Measurements from ENCODE around the gene SETX.

Gene SETX

DNA sequence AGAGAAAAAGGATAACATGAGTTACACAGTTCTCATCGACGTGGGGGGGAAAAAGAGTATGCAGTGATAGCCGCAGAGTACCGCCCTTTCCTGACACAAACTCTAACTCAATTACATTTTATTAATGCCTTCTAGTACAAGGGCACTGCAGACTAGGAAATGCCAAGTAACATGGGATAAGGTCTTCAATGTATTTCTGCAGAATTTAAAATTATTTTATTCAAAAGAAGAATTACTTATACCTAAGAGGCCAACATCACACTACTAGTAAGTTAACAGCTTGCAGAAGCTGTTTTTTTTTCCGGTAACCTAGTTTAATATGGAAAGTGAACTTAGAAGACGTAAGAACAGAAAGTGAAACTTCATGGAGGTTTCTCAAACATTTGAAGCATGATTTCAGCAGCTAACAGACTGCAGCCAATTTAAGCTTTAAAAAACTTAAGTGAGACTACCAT, 3.9 kb downstream of the SETX start:
- no peak for DNase-seq

GRCh38 chr9:132348676-132349075, 6.1 kb downstream of the SETX start:
- no peak for DNase-seq

DNA sequence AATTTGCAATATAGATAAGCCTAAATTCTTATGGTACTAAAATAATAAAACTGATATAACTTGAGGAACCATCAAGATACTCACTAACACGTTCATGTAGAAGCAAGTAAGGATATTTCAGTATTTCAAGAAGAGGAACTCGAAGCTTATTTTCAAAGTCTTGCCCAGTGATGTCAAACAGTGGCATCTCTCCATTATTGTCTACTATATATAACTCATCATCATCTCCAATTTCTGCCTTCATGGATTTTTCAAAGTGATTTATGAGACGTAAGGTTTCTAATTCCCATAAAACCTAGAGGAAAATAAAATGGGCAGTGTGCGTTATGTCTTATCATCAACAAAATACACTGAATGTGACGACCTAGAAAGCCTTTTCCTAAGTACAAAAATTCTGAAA, 8.6 kb downstream of the SETX start:
- no peak for DNase-seq

- no peak for DNase-seq
Observed at GRCh38 chr9:132341177-132341840, 13.5 kb downstream of the SETX start.

DNA sequence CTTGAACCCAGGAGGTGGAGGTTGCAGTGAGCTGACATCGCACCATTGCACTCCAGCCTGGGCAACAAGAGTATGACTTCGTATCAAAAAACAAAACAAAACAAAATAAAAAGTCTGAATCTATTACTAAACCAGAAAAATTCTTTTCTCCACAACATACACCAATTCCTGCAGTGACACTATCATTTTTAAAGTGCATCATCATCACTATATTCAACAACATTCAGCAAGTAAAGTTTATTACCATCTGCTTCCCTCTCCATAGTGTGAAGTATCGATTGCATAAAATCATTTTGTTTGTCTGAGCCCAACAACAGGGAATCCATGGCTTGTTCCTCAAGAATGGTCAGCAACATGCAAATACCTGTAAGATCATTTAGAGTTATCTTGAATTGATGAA, 20.4 kb downstream of the SETX start:
- DNase-seq: no peak

DNA sequence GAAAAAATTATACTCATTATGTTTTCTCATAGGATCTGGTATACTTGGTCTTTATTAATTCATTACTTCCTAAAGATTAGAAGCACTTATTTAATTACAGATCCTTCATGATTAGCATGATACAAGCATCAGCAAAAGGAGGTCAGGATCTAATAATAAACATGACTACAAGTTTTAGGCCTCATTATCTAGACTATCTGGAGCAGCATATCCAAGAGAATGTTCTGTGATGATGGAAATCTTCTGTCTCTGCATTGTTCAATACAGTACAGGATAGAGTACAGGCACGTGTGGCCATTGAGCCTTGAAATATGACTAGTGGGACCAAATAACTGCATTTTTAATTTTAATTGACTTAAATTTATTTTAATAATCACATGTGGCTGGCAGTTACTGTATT, 21.2 kb downstream of the SETX start:
- DNase-seq: no peak

- DNase-seq: no peak
Observed at GRCh38 chr9:132328580-132328979, 26.2 kb downstream of the SETX start.

GRCh38 chr9:132327537-132327936, 27.2 kb downstream of the SETX start:
- DNase-seq: no peak

- DNase-seq: no peak
Observed at GRCh38 chr9:132324425-132324824, 30.4 kb downstream of the SETX start.

GRCh38 chr9:132319421-132320110, 35.2 kb downstream of the SETX start:
- no peak for DNase-seq

DNA sequence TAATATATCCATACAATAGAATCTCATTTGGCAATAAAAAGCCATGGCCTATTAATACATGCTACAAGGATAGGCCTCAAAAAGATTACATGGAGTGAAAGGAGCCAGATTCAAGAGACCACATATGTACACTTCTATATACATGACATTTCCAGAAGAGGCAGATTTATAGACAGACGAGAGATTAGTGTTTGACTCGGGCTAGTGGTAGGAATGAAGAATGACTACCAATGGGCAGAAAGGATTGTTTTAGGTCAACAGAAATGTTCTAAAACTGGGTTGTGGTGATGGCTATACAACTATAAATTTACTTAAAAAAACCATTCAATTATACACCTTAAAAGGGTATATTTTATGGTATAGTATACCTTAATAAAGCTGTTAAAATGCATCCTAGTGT, 41.9 kb downstream of the SETX start:
- no peak for DNase-seq

DNA sequence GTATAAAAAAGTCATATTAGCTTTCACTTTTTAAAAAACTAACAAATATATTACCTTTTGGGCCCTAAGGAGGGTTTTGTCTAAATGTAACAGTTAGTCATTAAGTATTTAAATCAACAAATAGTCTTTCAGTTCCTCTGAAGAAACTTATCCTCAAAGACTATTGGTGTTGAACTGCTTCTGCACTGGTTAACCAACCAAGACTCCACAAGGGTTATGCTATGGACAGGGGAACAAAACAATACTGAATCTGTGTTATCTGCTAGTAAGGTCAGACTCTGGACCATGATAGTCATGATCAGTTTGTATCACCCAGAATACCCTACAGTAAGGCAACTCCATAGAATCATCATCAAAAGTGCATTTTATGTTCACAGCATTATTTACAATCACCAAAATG, 42.4 kb downstream of the SETX start:
- DNase-seq: no peak

- DNase-seq: no peak
Observed at GRCh38 chr9:132311978-132312377, 42.8 kb downstream of the SETX start.

DNA sequence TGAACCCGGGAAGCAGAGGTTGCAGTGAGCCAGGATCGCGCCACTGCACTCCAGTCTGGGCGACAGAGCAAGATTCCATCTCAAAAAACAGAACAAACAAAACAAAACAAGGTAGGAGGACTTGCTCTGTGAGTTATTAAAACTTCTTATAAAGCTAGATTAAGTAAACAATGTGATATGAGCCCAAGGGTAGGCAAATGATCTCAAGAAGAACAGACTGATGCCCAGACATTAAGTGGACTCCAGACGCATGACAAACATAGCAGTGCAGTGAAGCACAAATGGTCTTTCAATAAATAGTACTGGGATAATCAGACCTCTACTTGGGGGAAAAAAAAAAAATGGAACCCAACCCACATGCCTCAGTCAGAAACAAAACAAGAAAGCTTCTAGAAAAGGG, 45.7 kb downstream of the SETX start:
- DNase-seq: no peak

- DNase-seq: no peak
Observed at GRCh38 chr9:132301521-132301920, 53.3 kb downstream of the SETX start.

GRCh38 chr9:132299221-132299620, 55.6 kb downstream of the SETX start:
- no peak for DNase-seq

GRCh38 chr9:132295181-132295580, 59.6 kb downstream of the SETX start:
- no peak for DNase-seq

- DNase-seq: no peak
Observed at GRCh38 chr9:132293145-132293721, 61.6 kb downstream of the SETX start.

- no peak for DNase-seq
Observed at GRCh38 chr9:132288966-132289365, 65.8 kb downstream of the SETX start.

GRCh38 chr9:132288361-132288760, 66.4 kb downstream of the SETX start:
- peak; percentile 63 for DNase-seq

DNA sequence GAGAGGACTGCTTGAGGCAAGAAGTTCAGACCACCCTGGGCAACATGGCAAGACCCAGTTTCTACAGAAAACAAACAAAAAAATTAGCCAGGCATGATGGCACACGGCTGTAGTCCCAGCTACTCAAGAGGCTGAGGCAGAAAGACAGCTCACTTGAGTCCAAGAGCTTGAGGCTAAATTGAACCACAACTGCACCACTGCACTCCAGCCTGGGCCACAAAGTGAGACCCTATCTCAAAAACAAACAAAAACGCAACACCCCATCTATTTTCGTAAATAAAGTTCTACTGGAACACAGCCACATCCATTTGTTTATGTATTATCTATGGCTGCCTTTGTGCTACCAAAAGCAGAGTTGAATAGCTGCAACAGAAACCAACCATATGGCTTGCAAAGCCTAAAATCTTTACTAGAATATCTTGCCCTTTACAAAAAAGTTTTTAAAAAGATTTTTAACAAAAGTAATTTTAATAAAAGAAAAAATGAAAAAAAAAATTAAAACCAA, 67.5 kb downstream of the SETX start:
- no peak for DNase-seq

GRCh38 chr9:132283863-132284262, 70.9 kb downstream of the SETX start:
- DNase-seq: no peak

- no peak for DNase-seq
Observed at GRCh38 chr9:132283165-132283564, 71.6 kb downstream of the SETX start.

DNA sequence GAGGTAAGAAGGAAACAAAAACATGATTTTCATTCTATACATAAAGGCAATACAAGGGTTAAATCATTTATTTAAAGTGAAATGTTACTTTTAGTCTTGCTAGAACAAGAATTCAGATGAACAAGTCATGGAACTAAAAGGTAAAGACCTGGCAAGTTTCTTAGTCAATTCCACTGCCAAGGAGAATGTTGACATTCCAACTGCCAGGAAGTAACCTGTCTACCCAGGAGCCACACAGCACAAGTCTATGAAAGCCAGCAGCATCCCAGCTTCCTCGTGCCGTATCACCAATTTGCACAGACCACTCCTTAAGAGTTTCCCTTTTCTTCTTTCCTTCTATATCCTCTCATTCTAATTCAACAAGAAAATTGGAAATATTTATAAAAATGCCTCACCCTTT, 79.9 kb downstream of the SETX start:
- DNase-seq: no peak

Measured in HCEC 1CT (cell line).